ENCODE data around the gene ZC3HAV1.

- TF ChIP-seq CTCF (IDR thresholded peaks at IDR 0.05; ENCODE audit: low read depth, low read length) (no peak), POLR2A (IDR thresholded peaks at IDR 0.05; ENCODE audit: extremely low read depth, insufficient read length) (no peak), MAX (IDR thresholded peaks at IDR 0.05; ENCODE audit: low read depth, low read length) (no peak)
These were observed 8.2 kb upstream of the ZC3HAV1 start for GRCh38 chr7:139117599-139118233.

Measured in NB4 (cell line).